Ovary (tissue), 3 donors: ENCODE data around the gene BCL11B.

Experiments used
- CTCF ChIP-seq, 3 donors: fragments of 450-650 bp in 2 of 3; fragments of 200-600 bp in 1 of 3; IDR thresholded peaks; one replicate each; pipeline versions ENCODE4 v1.5.1 to v1.8.0; 2016 to 2022; ENCODE audit warnings: antibody characterized with exemption in 3 of 3, mild to moderate bottlenecking in 1 of 3
- EP300 ChIP-seq: sonication (generic); formaldehyde crosslinking; IDR thresholded peaks from one replicate; pipeline ENCODE4 v1.6.1; 2017; ENCODE audit warnings: antibody characterized with exemption
- POLR2A ChIP-seq: fragments of 450-650 bp; IDR thresholded peaks from one replicate; pipeline ENCODE4 v1.6.1; 2017; ENCODE audit warnings: antibody characterized with exemption, mild to moderate bottlenecking, moderate library complexity
- donor health status: DM: no; HTN: no; CAD: no.

DNA sequence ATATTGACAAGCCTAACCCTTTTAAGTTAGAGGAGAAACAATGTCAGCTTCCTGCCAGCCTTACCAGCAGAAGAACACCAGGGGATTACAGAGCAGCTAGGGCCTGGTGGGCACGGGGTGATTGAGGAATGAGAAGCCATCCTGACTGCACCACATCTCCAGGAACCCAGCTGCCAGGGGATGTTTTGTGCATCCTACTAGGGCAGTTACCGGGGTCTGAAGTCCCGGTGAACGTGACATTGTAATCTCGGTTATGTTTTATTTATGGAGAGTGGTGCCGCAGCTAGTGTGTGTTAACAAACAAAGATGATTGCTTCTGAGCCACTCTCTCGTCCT is 115.9 kb downstream of the BCL11B start:
- TF ChIP-seq POLR2A (no peak), CTCF (IDR thresholded peaks at IDR 0.05) (no peak), EP300 (no peak)
